DOHH2 (cell line): ENCODE data around the gene AP1B1.

Experiments used
- CTCF ChIP-seq: fragments of 200-600 bp; sonication (generic); IDR thresholded peaks from one replicate; pipeline ENCODE4 v1.5.1; 2014; ENCODE audit warnings: antibody characterized with exemption, mild to moderate bottlenecking, low read depth, low read length; ENCODE audit not compliant: poor library complexity, severe bottlenecking
- EZH2phosphoT487 ChIP-seq: fragments of 200-600 bp; sonication (generic); IDR thresholded peaks from 2 replicates; pipeline ENCODE4 v1.6.1; 2017; ENCODE audit warnings: borderline replicate concordance, mild to moderate bottlenecking, antibody characterized with exemption, low read length, moderate library complexity, mixed read lengths

- no peak for TF ChIP-seq CTCF
- TF ChIP-seq EZH2phosphoT487, result no peak
These were observed 12.2 kb upstream of the AP1B1 start for GRCh38 chr22:29400576-29400975.
